Pancreas (tissue), 10 donors: ENCODE data around the gene ABLIM2. TPM values are rescaled to one million over a fixed set of nuclear protein-coding genes. Genes with fewer than 3 reads are reported as not detected.

Experiments
- ATAC-seq, 4 donors: fragments of 200-7000 bp; cut with Tn5 transposase; one replicate each; pipeline versions ENCODE4 v1.8.0 to v1.9.1; 2020; ENCODE audit warnings: mild to moderate bottlenecking in 4 of 4, moderate library complexity in 4 of 4
- DNase-seq, 6 donors: peaks; one replicate each; pipeline ENCODE4 v3.0.0-alpha.2; 2020
- FAIRE-seq: peaks from 2 replicates; lab custom pipeline; 2012; peaks lifted over from hg19 to GRCh38; lab: Jason Lieb, UNC
- H3K27ac ChIP-seq, 4 donors: fragments of 200-600 bp; sonication (generic); 1 replicate in 3 of 4; 2 replicates in 1 of 4; pipeline versions ENCODE4 v1.5.0 to v1.8.0; 2020
- H3K27me3 ChIP-seq, 4 donors: fragments of 200-600 bp; one replicate each; pipeline ENCODE4 v1.8.0; 2021
- H3K36me3 ChIP-seq, 3 donors: fragments of 200-600 bp; sonication (generic) in 1 of 3; one replicate each; pipeline versions ENCODE4 v1.5.0 to v1.8.0; 2020 to 2021
- H3K4me1 ChIP-seq, 3 donors: fragments of 200-600 bp; one replicate each; pipeline ENCODE4 v1.8.0; 2021
- H3K4me3 ChIP-seq, 4 donors: fragments of 200-600 bp; sonication (generic) in 2 of 4; one replicate each; pipeline versions ENCODE4 v1.5.0 to v1.8.0; 2020 to 2021
- H3K9me3 ChIP-seq, 4 donors: fragments of 200-600 bp; one replicate each; pipeline ENCODE4 v1.8.0; 2021
- CTCF ChIP-seq, 4 donors: fragments of 200-600 bp; sonication (generic) in 3 of 4; IDR thresholded peaks; one replicate each; pipeline versions ENCODE4 v1.5.0 to v1.8.0; 2021; ENCODE audit warnings: antibody characterized with exemption in 4 of 4
- WGBS, 2 donors: extraction: QIAGEN DNeasy Blood & Tissue Kit; methylation state at CpG; one replicate each; pipeline ENCODE4 v1.1.7; 2013; 5-methylcytosine and 5-hydroxymethylcytosine counted together
- intact Hi-C, 3 donors: fragments of 100-400 bp; cut with DNase I; formaldehyde crosslinking; loops; one replicate each; pipeline versions ENCODE4 v1.11.1 to v1.14.2; 2022
- polyA plus RNA-seq, 2 donors: library from polyadenylated mRNA; stranded (reverse); fragments of 200-250 nt; gene quantifications; one replicate each; pipeline ENCODE4 v1.2.3, GENCODE V29; 2013
- total RNA-seq, 6 donors: library from RNA; stranded (reverse); fragmentation: NEBNext Ultra II Directional in 4 of 6; extraction: Animal tissue kit (Norgen Biotek cat#: 25700) in 4 of 6; gene quantifications; one replicate each; pipeline versions ENCODE4 v1.2.1 to v1.2.4, GENCODE V29; 2021 to 2023
- donor health status: healthy with polysubstance abuse.
- donor health status: DM: no; HTN: no; CAD: no; lungs with moderate emphysema.
- donor health status: DM: no; HTN: no; CAD: no.
- donor health status: control.
- donor health status: control.
- donor health status: Bipolar disorder and iron deficiency.
- donor health status: DM: yes; HTN: yes; CAD: no.
- donor health status: DM: no; HTN: no; CAD: no.
- donor health status: DM: no; HTN: no; CAD: no.
- donor health status: DM: yes; HTN: yes; CAD: no.

ABLIM2 gene
- total and polyA plus RNA-seq, 8 donors = 4.3 to 13.1 (median 6.6) TPM

- TF ChIP-seq CTCF (IDR thresholded peaks at IDR 0.05) = no peak
- Histone ChIP-seq H3K9me3 (no peaks in the 10 kb centered on the region), H3K27me3 (no peaks in the 10 kb centered on the region), H3K27ac (no peak overlapping the region), H3K4me3 (no peak overlapping the region), H3K36me3 (no peaks in the 10 kb centered on the region), H3K4me1 (no peaks in the 10 kb centered on the region)
- WGBS, 2 donors = 81 to 86% methylated on average over 8 of the region's 8 CpGs
- DNase-seq (no peak), FAIRE-seq (no peak), ATAC-seq (no peak)
- intact Hi-C loops = no loop called here
These were observed 134.9 kb downstream of the ABLIM2 start for GRCh38 chr4:8023696-8024033.

- H3K27me3 ChIP-seq = no peaks in the 10 kb centered on the region
- no peak overlapping the region for H3K27ac ChIP-seq
- H3K36me3 ChIP-seq = no peaks in the 10 kb centered on the region
- no peak for ATAC-seq
- H3K4me3 ChIP-seq = no peak overlapping the region
- H3K4me1 ChIP-seq = no peaks in the 10 kb centered on the region
- no peak for TF ChIP-seq CTCF (IDR thresholded peaks at IDR 0.05)
- DNase-seq = no peak
- no peaks in the 10 kb centered on the region for H3K9me3 ChIP-seq
- 88 to 90% methylated on average over 29 of the region's 29 CpGs for WGBS, 2 donors
- intact Hi-C loops = no loop called here
- no peak for FAIRE-seq
These were observed 135.6 kb downstream of the ABLIM2 start for GRCh38 chr4:8022767-8023695.

- intact Hi-C loops = no loop called here
- DNase-seq (no peak), FAIRE-seq (no peak), ATAC-seq (no peak)
- H3K27me3 ChIP-seq = no peaks in the 10 kb centered on the region
- no peaks in the 10 kb centered on the region for H3K4me1 ChIP-seq
- H3K27ac ChIP-seq = no peak overlapping the region
- no peak for TF ChIP-seq CTCF (IDR thresholded peaks at IDR 0.05)
- H3K4me3 ChIP-seq = no peak overlapping the region
- H3K9me3 ChIP-seq = no peaks in the 10 kb centered on the region
- 77 to 81% methylated on average over 13 of the region's 13 CpGs for WGBS, 2 donors
- no peaks in the 10 kb centered on the region for H3K36me3 ChIP-seq
These were observed 136.8 kb downstream of the ABLIM2 start for GRCh38 chr4:8021796-8022195.

DNA sequence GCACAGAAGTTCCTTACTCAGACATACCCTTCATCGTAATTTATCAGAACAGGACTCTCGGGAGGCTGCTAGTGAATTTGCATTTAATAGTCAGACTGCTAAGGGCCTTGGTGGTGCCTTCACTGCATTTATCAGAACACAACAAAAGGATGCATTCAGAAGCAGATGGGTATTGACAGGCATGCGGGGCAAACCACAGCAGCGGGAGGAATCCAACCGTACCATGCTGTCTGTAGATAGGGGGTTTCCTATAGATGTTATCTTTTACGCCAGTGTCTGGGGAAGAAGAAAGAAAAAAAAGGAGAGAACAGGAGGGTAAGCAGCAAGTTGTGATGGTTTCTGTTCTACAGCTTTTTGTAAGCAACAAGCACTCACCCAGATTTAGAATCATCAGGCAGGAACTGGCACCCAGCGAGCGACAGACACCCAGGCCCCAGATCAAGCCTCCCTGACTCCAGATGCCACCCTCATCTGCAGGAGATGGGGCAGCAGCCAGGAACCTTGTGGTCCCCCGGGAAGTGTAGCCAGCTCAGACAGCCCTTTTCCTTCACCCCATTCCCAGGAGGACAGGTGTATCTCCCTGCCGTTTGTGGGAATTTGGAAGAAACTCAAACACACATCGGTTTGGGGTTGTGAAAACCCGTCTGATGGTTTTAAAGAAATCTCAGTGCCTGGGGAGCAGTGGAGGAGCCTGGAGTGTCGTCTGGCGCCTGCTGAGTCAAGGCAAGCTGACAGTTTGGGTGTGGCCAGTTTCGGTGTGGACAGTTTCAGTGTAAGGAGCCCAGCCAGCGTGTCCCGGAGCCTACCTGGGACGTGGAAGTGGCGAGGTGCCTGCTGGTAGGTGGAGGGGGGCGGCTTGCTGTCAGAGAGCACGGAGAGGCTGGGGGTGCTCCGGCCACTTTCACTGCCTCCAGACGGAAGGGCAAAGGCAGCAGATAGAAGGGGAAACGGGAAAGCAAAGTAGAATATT is 138.9 kb downstream of the ABLIM2 start:
- ATAC-seq (peak in 1 of 4 donors; percentile 21), FAIRE-seq (no peak), DNase-seq (peak in 2 of 6 donors; percentile 25 to 43)
- TF ChIP-seq CTCF (IDR thresholded peaks at IDR 0.05) = no peak
- WGBS, 2 donors = 83 to 86% methylated on average over 24 of the region's 24 CpGs
- H3K4me1 ChIP-seq = no peaks in the 10 kb centered on the region
- H3K27ac ChIP-seq = no peak overlapping the region
- no peak overlapping the region for H3K4me3 ChIP-seq
- intact Hi-C loops = no loop called here
- no peaks in the 10 kb centered on the region for H3K36me3 ChIP-seq
- H3K27me3 ChIP-seq = no peaks in the 10 kb centered on the region
- H3K9me3 ChIP-seq = no peaks in the 10 kb centered on the region
